ENCODE data around the gene ZNF559. TPM values are rescaled to one million over a fixed set of nuclear protein-coding genes. Genes with fewer than 3 reads are reported as not detected.
"Not testable (repeated sequence)": the region's sequence is repeated elsewhere in the genome, so short reads cannot be mapped to it uniquely, and the experiment has no call there.

Gene ZNF559
- total RNA-seq = 1 to 10 TPM; 4.7 to 6.5 TPM
- polyA plus RNA-seq (2013, experiment 1 of 2) = 28.5 TPM
- 27.8 TPM for polyA plus RNA-seq (2013, experiment 2 of 2)
- total RNA-seq = 6.5 to 68.8 (median 28.1) reads per million in 172 experiments

DNA sequence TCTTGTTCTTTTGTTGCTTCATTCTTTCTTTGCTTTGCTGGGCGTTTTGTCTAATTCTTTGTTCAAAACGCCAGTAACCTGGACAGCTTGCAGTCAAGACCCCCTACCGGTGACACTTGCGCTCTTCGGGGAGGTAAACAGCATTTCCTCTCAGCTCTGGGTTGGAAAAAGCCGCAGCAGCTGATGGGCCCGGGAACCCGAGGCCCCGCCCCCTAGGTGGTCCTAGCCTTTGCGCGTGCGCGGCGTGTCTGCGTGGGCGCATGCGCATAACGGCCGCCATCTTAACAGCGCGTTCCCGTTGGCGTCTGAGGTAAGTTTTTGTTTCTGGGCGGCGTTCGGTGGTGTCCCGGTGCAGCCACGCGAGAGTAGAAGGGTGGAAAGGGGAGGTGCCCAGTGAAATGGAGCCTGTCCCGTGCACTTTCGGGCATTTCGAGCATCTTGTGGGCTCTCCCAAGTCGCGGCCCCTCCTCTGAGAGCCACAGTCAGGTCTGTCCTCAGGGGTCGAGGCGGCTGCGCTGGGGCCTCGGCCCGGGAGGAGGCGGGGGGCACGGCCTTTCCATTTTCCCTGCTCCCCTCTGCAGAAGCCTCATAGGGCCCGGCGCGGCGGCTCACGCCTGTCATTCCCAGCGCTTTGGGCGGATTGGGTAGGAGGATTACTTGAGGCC, at the start of gene ZNF559:
ZNF559 (plus strand) TSS at position 261 of the 665 bp plus-strand sequence. CDS start 14,371 bp downstream, outside the sequence.
- Mint-ChIP-seq H3K4me3 (peak within 1 kb of the TSS; percentile 96), H3K9me3 (peaks cover 20% of the 10 kb centered on the region), H3K36me3 (ENCODE audit: low read depth) (peaks cover 66% of the 10 kb centered on the region), H3K4me1 (ENCODE audit: low read depth) (peaks cover 33% of the 10 kb centered on the region), H3K27ac (peak within 1 kb of the TSS; percentile 90), H3K27me3 (no peaks in the 10 kb centered on the region)
- Histone ChIP-seq H3K4me3 (ENCODE audit: low read length) (peak within 1 kb of the TSS; percentile 87), H3K36me3 (ENCODE audit: insufficient read depth, low read length) (peaks cover 5% of the 10 kb centered on the region), H3K4me1 (ENCODE audit: insufficient read depth, low read length) (peaks cover 25% of the 10 kb centered on the region), H3K27ac (ENCODE audit: low read depth in 1 of 2, low read length in 2 of 2) (peak within 1 kb of the TSS; percentile 80 to 83), H3K27me3 (ENCODE audit: control insufficient read depth in 1 of 2, insufficient read depth in 2 of 2, low read length in 2 of 2) (no peaks in the 10 kb centered on the region), H3K9me3 (ENCODE audit: control insufficient read depth in 1 of 2, insufficient read depth in 1 of 2, low read length in 2 of 2) (peaks cover 33 to 51% of the 10 kb centered on the region in 2 experiments)
- intact Hi-C loops (cut with DNase I, micrococcal nuclease) = loop anchor here (1.0 to 10.0 kb wide), 6 partner anchors 15 to 471 kb away; partner anchors contain the start of genes ZNF317 (in 2 of the 2), ZNF426 (in 1 of the 2), ZNF562 (in 1 of the 2) and ZNF699 (in 1 of the 2)
- ChIA-PET CTCF (interaction anchor here (0.5 to 2.1 kb wide), 3 partner anchors 14 to 123 kb away, joined by 3 to 18 read pairs (median 4); partner anchors contain the start of genes ZNF266 and ZNF699), POLR2A (interaction anchor here (0.7 to 2.6 kb wide), 4 partner anchors 14 to 445 kb away, joined by 4 to 23 read pairs (median 10); partner anchors contain the start of genes ZNF266, ZNF699 and ZNF846)
- ATAC-seq (ENCODE audit: poor library complexity) (peak; percentile 97), DNase-seq (peak; percentile 94 to 98 (median 97))
- TF ChIP-seq, protein P1, sequence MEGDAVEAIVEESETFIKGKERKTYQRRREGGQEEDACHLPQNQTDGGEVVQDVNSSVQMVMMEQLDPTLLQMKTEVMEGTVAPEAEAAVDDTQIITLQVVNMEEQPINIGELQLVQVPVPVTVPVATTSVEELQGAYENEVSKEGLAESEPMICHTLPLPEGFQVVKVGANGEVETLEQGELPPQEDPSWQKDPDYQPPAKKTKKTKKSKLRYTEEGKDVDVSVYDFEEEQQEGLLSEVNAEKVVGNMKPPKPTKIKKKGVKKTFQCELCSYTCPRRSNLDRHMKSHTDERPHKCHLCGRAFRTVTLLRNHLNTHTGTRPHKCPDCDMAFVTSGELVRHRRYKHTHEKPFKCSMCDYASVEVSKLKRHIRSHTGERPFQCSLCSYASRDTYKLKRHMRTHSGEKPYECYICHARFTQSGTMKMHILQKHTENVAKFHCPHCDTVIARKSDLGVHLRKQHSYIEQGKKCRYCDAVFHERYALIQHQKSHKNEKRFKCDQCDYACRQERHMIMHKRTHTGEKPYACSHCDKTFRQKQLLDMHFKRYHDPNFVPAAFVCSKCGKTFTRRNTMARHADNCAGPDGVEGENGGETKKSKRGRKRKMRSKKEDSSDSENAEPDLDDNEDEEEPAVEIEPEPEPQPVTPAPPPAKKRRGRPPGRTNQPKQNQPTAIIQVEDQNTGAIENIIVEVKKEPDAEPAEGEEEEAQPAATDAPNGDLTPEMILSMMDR (IDR thresholded peaks at IDR 0.05) = peak; percentile 65

DNA sequence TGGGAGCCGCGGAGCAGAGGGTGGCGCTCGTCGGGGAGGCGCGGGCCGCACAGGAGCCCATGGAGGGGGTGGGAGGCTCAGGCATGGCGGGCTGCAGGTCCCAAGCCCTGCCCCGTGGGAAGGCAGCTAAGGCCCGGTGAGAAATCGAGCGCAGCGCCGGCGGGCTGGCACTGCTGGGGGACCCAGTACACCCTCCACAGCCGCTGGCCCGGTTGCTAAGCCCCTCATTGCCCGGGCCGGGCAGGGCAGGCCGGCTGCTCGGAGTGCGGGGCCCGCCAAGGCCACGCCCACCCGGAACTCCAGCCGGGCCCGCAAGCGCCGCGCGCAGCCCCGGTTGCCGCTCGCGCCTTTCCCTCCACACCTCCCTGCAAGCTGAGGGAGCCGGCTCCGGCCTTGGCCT, 40.5 kb upstream of the ZNF559 start:
- peaks cover 34% of the 10 kb centered on the region for H3K36me3 Mint-ChIP-seq (ENCODE audit: low read depth)
- H3K27ac Mint-ChIP-seq; CTCF ChIA-PET; ATAC-seq (ENCODE audit: poor library complexity); H3K36me3 ChIP-seq (ENCODE audit: insufficient read depth, low read length); intact Hi-C loops (cut with DNase I, micrococcal nuclease); H3K4me1 Mint-ChIP-seq (ENCODE audit: low read depth); H3K27ac ChIP-seq (ENCODE audit: low read depth in 1 of 2, low read length in 2 of 2); POLR2A ChIA-PET; H3K27me3 ChIP-seq (ENCODE audit: control insufficient read depth in 1 of 2, insufficient read depth in 2 of 2, low read length in 2 of 2); H3K4me1 ChIP-seq (ENCODE audit: insufficient read depth, low read length); H3K27me3 Mint-ChIP-seq: not testable (repeated sequence)
- peaks cover 40 to 49% of the 10 kb centered on the region in 2 experiments for H3K9me3 ChIP-seq (ENCODE audit: control insufficient read depth in 1 of 2, insufficient read depth in 1 of 2, low read length in 2 of 2)
- peak overlapping the region; percentile 58 for H3K4me3 Mint-ChIP-seq
- H3K9me3 Mint-ChIP-seq = peaks cover 21% of the 10 kb centered on the region
- DNase-seq = peak in 7 of 14 experiments; percentile 2 to 34 (median 29)
- peak overlapping the region; percentile 7 for H3K4me3 ChIP-seq (ENCODE audit: low read length)

DNA sequence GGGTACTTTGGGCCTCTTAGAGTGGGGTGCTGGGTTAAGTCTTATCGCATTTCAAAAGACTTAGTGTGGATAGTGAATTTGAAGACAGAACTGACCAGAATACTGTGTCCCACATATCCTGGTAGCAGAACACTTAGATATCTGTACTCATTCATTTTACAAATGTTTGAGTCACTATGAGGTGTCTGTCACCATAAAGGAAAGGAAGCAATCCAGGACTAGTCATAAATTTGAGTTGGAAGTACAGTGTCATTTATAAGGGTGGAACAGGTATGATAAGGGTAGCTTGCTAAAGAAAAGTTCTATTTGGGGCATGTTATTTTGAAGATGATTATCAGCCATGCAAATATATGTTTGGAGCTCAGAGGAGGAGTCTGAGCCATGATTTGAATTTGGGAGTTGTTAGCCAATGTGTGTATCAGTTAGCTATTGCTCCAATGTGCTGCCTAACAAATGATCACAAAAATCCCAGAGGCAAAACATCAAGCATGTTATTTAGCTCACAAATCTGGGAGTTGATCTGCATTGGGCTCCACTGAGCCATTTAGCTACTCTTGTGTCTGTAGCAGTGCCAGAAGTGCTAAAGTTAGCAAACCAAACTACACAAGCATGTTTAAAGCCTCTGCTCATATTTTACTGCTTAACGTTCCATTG, 34.6 kb upstream of the ZNF559 start:
- H3K36me3 Mint-ChIP-seq (ENCODE audit: low read depth) = peaks cover 78% of the 10 kb centered on the region
- H3K9me3 ChIP-seq (ENCODE audit: control insufficient read depth in 1 of 2, insufficient read depth in 1 of 2, low read length in 2 of 2) = peaks cover 54 to 82% of the 10 kb centered on the region in 2 experiments
- no peaks in the 10 kb centered on the region for H3K4me1 Mint-ChIP-seq (ENCODE audit: low read depth)
- ATAC-seq (ENCODE audit: poor library complexity) (no peak), DNase-seq (no peak)
- no peaks in the 10 kb centered on the region for H3K27me3 Mint-ChIP-seq
- H3K27ac ChIP-seq (ENCODE audit: low read depth in 1 of 2, low read length in 2 of 2) = no peak overlapping the region
- H3K27ac Mint-ChIP-seq = no peak overlapping the region
- H3K36me3 ChIP-seq (ENCODE audit: insufficient read depth, low read length) = peaks cover 3% of the 10 kb centered on the region
- H3K9me3 Mint-ChIP-seq = peaks cover 23% of the 10 kb centered on the region
- H3K27me3 ChIP-seq (ENCODE audit: control insufficient read depth in 1 of 2, insufficient read depth in 2 of 2, low read length in 2 of 2) = no peaks in the 10 kb centered on the region
- POLR2A ChIA-PET = no interaction called here
- intact Hi-C loops (cut with DNase I, micrococcal nuclease) = no loop called here
- TF ChIP-seq, protein P1 (IDR thresholded peaks at IDR 0.05) = no peak
- H3K4me3 Mint-ChIP-seq = no peak overlapping the region
- H3K4me3 ChIP-seq (ENCODE audit: low read length) = no peak overlapping the region
- H3K4me1 ChIP-seq (ENCODE audit: insufficient read depth, low read length) = no peaks in the 10 kb centered on the region
- CTCF ChIA-PET = no interaction called here

Data from CD4-positive, alpha-beta T cell (primary cell).